A549 (cell line): ENCODE data around the gene CPSF2.

ENCODE experiments used
- CBX2 ChIP-seq: fragments of 200-600 bp; sonication (generic); IDR thresholded peaks from 2 replicates; pipeline ENCODE4 v1.6.1; 2016; ENCODE audit warnings: low read depth, mild to moderate bottlenecking, borderline replicate concordance
- CHD4 ChIP-seq: fragments of 200-600 bp; sonication (generic); IDR thresholded peaks from 2 replicates; pipeline ENCODE4 v1.6.1; 2016; ENCODE audit warnings: antibody characterized with exemption, mild to moderate bottlenecking, borderline replicate concordance
- EHMT2 ChIP-seq: fragments of 200-600 bp; sonication (generic); IDR thresholded peaks from 2 replicates; pipeline ENCODE4 v1.6.1; 2016; ENCODE audit warnings: antibody characterized with exemption, low read depth, mild to moderate bottlenecking, moderate library complexity
- ELK1 ChIP-seq: fragments of 150-350 bp; IDR thresholded peaks from 2 replicates; pipeline ENCODE4 v1.6.1; 2014; ENCODE audit warnings: low read depth, mild to moderate bottlenecking, low read length
- KDM1A ChIP-seq: fragments of 200-600 bp; sonication (generic); IDR thresholded peaks from 2 replicates; pipeline ENCODE4 v1.6.1; 2016; ENCODE audit warnings: low read depth, mild to moderate bottlenecking
- MAX ChIP-seq: IDR thresholded peaks from 2 replicates; pipeline ENCODE4 v1.6.1; 2012
- MYC ChIP-seq: IDR thresholded peaks from 2 replicates; pipeline ENCODE4 v1.6.1; 2012; ENCODE audit warnings: mild to moderate bottlenecking, inconsistent platforms, low read length, improper control_type of control experiment, borderline replicate concordance
- RAD21 ChIP-seq, 2 experiments: fragments of >200 bp in 1 of 2; sonication (Bioruptor Twin) in 1 of 2; formaldehyde crosslinking in 1 of 2; IDR thresholded peaks in 1 of 2; conservative IDR thresholded peaks in 1 of 2; 2 replicates in 1 of 2; 3 replicates in 1 of 2; pipeline ENCODE4 v1.6.1; 2012 to 2018; ENCODE audit warnings: inconsistent platforms in 1 of 2
- RFX5 ChIP-seq: fragments of 450-650 bp; IDR thresholded peaks from 2 replicates; pipeline ENCODE4 v1.7.1; 2014; ENCODE audit warnings: antibody characterized with exemption, mild to moderate bottlenecking, moderate library complexity
- TF ChIP-seq, protein P1 (sequence below): fragments of >200 bp; sonication (Bioruptor Twin); formaldehyde crosslinking; IDR thresholded peaks from 3 replicates; pipeline ENCODE4 v1.5.1; 2016

GRCh38 chr14:92103363-92103989 is 18.3 kb upstream of the CPSF2 start:
- TF ChIP-seq RFX5 (no peak), EHMT2 (no peak), CBX2 (no peak), RAD21 (conservative IDR thresholded peaks at IDR 0.05 in 1 of 2, IDR thresholded peaks at IDR 0.05 in 1 of 2) (no peak), MAX (no peak), ELK1 (no peak), CHD4 (no peak), KDM1A (no peak), MYC (no peak)
- TF ChIP-seq, protein P1, sequence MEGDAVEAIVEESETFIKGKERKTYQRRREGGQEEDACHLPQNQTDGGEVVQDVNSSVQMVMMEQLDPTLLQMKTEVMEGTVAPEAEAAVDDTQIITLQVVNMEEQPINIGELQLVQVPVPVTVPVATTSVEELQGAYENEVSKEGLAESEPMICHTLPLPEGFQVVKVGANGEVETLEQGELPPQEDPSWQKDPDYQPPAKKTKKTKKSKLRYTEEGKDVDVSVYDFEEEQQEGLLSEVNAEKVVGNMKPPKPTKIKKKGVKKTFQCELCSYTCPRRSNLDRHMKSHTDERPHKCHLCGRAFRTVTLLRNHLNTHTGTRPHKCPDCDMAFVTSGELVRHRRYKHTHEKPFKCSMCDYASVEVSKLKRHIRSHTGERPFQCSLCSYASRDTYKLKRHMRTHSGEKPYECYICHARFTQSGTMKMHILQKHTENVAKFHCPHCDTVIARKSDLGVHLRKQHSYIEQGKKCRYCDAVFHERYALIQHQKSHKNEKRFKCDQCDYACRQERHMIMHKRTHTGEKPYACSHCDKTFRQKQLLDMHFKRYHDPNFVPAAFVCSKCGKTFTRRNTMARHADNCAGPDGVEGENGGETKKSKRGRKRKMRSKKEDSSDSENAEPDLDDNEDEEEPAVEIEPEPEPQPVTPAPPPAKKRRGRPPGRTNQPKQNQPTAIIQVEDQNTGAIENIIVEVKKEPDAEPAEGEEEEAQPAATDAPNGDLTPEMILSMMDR: no peak
